ENCODE results near the gene RXFP1.

RXFP1 gene

GRCh38 chr4:158521484-158522088 is at the start of gene RXFP1:
TSS of gene RXFP1 (plus strand) at chr4:158521882. CDS start at chr4:158521977, 95 bp downstream.
- no peak for DNase-seq

DNA sequence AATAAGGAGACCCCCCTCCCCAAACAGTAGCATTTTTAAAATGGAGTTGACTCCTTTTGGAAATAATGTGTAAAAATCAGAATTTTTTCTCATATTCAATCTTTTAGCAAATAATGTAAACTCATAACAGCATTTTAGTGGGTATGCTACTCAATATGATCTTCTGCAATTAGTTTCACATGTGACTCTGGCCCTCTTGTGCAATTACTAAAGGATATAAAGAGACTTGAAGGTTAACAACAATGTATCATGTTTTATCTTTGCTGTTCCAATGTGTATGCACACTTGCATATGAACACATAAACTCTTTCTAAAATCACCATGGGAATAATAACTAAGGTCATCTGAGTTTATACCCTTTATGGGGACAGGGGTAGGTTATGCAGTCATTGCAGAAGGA is 39.9 kb upstream of the RXFP1 start:
- DNase-seq: no peak

- no peak for DNase-seq
Measured at GRCh38 chr4:158484173-158484885, 37.4 kb upstream of the RXFP1 start.

DNA sequence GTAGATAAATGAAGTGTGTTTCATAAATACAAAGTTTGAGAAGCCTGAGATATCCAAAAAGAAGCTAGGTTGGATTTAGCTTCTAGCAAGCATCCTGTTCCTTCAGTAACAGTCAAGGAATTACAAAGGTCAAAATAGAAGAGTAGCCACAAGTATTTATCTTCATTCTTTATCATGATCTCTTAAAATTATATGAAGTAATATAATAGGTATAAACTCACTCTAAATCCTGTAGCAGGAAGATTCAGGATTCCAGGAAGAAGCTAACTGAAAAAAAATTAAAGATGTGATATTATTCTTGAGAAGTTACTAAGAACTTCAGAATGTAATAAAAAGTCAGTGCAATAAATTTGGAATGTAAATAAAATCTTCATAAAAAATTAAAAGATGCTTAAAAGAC is 31.1 kb upstream of the RXFP1 start:
- no peak for DNase-seq

GRCh38 chr4:158492391-158492790 is 29.3 kb upstream of the RXFP1 start:
- no peak for DNase-seq

- DNase-seq: no peak
Measured at GRCh38 chr4:158496030-158496741, 25.5 kb upstream of the RXFP1 start.

- no peak for DNase-seq
Measured at GRCh38 chr4:158500054-158500453, 21.6 kb upstream of the RXFP1 start.

DNA sequence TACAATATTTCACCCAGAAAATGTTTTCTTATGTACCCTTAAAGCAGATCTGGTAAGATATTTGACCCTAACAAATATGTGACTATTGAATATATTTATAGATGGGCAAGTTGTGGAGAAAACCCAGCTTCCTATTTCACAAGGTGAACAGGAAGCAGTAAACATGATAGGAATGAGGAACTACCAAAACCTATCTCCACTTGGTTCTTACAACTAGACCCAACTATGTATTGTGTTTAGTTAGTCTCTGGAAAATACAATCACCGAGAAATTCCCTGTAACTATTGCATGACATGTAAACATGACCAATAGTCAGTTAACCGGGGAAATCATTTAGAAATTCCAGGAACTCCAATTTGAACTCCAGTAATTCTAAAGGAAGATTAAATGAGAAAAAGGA is 8.4 kb upstream of the RXFP1 start:
- no peak for DNase-seq

- no peak for DNase-seq
Measured at GRCh38 chr4:158519226-158519625, 2.5 kb upstream of the RXFP1 start.

DNA sequence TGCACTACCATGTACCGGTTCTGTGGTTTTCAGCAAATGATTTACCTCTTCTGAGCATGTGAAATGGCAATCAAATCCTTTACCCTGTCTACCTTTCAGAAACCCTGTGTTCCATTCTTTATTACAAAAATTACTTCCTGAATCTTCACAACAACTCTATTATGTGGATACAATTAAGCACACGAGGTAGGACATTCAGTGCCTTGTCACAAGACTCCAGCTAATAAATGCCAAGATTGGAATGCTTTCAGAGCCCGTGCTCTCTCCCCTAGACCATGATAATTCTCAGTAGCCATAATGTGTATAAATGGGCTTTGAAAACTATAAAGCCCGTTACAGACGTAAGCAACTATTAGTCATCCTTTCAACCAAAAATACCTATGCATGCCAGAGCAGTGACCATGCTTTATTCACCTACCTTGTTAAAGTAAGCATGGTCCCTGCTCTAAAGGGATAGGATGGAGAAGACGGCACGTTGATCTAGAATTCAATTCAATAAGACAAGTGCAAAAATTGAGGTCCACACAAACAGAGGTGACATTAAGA is 2.4 kb downstream of the RXFP1 start:
- DNase-seq: no peak

GRCh38 chr4:158527516-158527915 is 5.8 kb downstream of the RXFP1 start:
- DNase-seq: no peak

- DNase-seq: no peak
Measured at GRCh38 chr4:158529505-158529904, 7.8 kb downstream of the RXFP1 start.

- DNase-seq: no peak
Measured at GRCh38 chr4:158530381-158530780, 8.7 kb downstream of the RXFP1 start.

DNA sequence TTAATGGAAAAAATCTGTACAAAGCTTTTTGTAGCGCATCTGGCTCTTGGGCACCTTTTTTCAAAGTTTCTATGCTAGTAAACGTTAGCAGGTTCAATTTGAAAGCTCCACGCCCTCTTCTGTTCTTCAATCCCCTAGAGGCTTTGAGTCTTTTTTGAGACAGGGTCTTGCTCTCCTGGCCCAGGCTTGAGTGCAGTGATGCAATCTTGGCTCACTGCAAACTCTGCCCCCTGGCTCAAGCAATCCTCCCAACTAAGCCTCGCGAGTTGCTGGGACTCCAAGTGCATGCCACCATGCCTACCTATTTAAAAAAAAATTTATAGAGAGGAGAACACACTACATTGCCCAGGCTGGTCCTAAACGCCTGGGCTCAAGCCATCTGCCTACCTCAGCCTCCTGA is 9.2 kb downstream of the RXFP1 start:
- no peak for DNase-seq

DNA sequence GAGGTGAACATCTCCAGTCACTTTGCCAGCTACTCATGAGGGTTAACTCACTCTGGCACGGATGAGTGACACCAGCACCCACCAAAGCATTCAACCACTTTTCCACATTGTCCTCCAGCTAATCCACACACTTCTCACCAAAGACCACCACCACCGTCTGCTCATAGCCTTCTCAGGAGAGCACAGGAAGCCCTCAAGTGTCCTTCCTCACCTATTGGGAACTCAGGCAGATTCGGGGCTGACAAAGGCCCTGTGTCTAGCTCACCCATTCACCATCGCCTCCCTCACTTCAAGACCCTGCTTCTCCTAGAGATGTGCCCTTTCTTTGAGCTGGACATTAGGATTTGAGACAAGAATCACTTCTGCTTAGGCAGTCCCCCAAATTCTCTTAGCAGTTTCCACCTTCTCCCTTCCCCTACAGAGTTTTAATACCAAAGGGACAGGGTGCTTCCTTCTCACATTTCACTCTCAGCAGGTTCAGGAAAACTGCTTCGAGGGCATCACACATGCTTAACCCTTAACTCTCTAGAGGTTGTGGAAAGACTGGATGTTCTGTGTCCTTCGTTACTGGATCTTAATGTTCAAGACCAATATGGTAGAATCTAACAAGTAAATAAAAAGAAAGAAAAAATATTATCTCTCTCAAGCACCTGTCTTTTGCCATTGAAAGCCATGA is 11.0 kb downstream of the RXFP1 start:
- no peak for DNase-seq

- no peak for DNase-seq
Measured at GRCh38 chr4:158534727-158535126, 13.0 kb downstream of the RXFP1 start.

DNA sequence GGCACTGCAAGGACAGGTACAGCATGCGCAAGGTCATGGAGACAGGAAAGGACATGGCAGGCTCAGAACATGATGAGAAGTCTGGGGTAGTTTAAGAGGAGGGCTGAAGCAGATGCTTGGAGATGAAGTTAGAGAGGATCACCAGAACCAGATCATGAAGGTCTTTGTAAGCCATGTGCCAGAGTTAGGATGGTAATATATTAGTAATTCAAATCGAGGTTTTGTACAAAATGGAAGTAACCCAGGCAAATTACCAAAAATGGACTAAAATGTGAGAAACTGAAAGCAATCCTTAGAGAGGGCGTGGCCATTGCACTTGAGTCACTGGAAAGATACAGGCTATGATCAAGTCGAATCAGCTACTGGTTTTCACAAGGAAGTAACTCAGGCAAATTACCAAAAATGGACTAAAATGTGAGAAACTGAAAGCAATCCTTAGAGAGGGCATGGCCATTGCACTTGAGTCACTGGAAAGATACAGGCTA is 13.5 kb downstream of the RXFP1 start:
- DNase-seq: no peak

DNA sequence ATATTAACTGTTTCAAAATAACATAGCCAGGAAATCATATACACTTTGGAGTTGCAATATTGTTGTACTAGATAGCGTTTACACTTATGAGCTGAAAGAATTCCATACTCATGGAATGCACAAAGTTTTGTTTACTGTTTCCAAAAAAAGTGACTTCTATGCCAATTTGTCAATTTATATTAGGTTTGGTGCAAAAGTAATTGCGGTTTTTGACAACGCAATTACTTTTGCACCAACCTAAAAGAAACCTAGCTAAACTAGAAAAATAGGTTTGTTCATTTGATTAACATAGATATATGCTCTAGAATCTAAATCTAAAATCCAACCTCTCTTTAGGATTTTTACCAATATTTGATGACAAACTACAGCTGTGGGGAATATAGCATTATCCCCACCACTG is 15.2 kb downstream of the RXFP1 start:
- DNase-seq: no peak

GRCh38 chr4:158538176-158538575 is 16.5 kb downstream of the RXFP1 start:
- DNase-seq: no peak

- no peak for DNase-seq
Measured at GRCh38 chr4:158538911-158539310, 17.2 kb downstream of the RXFP1 start.

DNA sequence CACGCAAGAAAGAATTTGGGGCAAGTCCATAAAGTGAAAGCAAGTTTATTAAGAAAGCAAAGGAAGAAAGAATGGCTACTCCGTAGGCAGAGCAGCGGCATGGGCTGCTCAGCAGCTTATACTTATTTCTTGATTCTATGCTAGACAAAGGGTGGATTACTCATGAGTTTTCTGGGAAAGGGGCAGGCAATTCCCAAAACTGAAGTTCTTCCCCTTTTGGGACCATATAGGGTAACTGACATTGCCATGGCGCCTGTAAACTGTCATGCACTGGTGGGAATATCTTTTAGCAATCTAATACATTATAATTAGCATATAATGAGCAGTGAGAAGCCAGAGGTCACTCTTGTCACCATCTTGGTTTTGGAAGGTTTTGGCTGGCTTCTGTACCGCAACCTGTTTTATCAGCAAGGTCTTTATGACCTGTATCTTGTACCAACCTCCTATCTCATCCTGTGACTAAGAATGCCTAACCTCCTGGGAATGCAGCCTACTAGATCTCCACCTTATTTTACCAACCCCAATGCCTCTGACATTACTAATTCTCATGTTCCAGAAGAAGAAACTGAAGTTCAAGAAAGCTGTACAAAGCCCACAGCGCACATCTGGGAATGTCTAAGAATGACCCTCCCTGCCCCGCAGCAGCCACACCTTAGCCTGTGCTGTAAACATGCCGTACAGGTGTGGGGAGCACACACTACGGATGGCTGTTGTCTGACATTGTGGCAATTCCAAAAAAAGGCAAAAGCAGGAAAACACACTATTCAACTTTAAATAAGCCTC is 18.6 kb downstream of the RXFP1 start:
- no peak for DNase-seq

DNA sequence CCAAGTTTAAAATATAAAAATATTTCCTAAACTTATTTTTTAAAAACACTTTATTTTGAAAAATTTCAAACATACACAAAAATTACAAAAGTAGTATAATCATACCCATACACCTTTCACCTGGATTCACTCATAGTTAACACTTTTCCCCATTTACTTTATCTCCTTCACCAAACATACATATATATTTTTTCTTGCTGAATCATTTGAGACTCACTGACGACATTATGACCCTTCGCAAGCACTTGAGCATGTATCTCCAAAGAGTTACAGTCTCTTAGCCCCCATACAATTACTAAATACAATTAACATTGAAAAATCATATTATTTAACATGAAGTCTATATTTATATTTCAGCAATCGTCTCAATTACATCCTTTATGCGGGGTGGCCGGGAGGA is 19.8 kb downstream of the RXFP1 start:
- DNase-seq: no peak

All from DMS 273 treated with DMSO at 0.1 percent for 48 hours (cell line).